GM13977 (cell line): ENCODE results near the gene CTNNA2.

Experiments
- DNase-seq: peaks from one replicate; pipeline ENCODE4 v3.0.0; 2012; ENCODE audit warnings: low spot score
- CTCF ChIP-seq: IDR thresholded peaks from 2 replicates; pipeline ENCODE4 v1.5.1; 2012; ENCODE audit warnings: mild to moderate bottlenecking, control low read depth; ENCODE audit not compliant: insufficient read depth; ENCODE audit errors: extremely low read depth, missing control alignments
- in situ Hi-C: fragments of 300-500 bp; cut with MboI; formaldehyde crosslinking; loops from one replicate; pipeline ENCODE4 v1.12.0; 2022; ENCODE audit warnings: low sequenced_read_pairs, low pct_unique_long_range_greater_than_20kb, mixed read lengths, inconsistent platforms; ENCODE audit not compliant: unreplicated experiment

Gene CTNNA2

GRCh38 chr2:79916285-79916684, 403.4 kb downstream of the CTNNA2 start:
- DNase-seq = no peak
- in situ Hi-C loops = no loop called here

GRCh38 chr2:79920512-79921076, 407.7 kb downstream of the CTNNA2 start:
- no peak for DNase-seq
- no peak for TF ChIP-seq CTCF
- in situ Hi-C loops = no loop called here

More at GRCh38 chr2:79916285-79916684, 403.4 kb downstream of the CTNNA2 start:
- TF ChIP-seq CTCF = no peak

GRCh38 chr2:79929624-79930023, 416.8 kb downstream of the CTNNA2 start:
- in situ Hi-C loops = no loop called here
- no peak for TF ChIP-seq CTCF
- no peak for DNase-seq

- no peak for TF ChIP-seq CTCF
- DNase-seq = no peak
- in situ Hi-C loops = no loop called here
Measured at GRCh38 chr2:79935046-79935732, 422.3 kb downstream of the CTNNA2 start.

- DNase-seq = no peak
- in situ Hi-C loops = no loop called here
- TF ChIP-seq CTCF = peak; percentile 76
Measured at GRCh38 chr2:79935771-79936657, 423.2 kb downstream of the CTNNA2 start.

GRCh38 chr2:79936715-79937114, 423.9 kb downstream of the CTNNA2 start:
- in situ Hi-C loops = no loop called here
- no peak for TF ChIP-seq CTCF
- DNase-seq = no peak
